NCI-H526 (cell line): Measurements from ENCODE around the gene SHMT1.
A peak's percentile ranks its signal among the peaks of the same experiment; 100 is the strongest.
"Not testable (repeated sequence)": the region's sequence is repeated elsewhere in the genome, so short reads cannot be mapped to it uniquely, and the experiment has no call there.

ENCODE experiments used
- DNase-seq, 2 experiments: peaks; one replicate each; lab custom pipeline; 2025; lab: John Stamatoyannopoulos, UW

Gene SHMT1

DNA sequence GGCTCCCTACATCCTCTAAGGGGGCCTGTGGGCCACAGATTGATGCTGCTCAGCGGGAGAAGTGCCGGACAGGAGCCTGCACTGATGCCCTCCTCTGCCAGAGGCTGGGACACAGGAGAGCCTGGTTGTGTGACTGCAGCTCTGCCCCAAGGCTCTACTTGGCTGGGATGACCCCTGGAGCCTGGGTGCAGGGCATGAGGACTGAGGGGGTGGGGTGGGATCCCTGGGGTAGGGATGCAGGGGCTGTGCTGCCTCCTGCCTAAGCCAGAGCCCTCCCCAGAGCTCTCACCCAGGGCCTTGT lies 14.8 kb upstream of the SHMT1 start:
- no peak for DNase-seq

DNA sequence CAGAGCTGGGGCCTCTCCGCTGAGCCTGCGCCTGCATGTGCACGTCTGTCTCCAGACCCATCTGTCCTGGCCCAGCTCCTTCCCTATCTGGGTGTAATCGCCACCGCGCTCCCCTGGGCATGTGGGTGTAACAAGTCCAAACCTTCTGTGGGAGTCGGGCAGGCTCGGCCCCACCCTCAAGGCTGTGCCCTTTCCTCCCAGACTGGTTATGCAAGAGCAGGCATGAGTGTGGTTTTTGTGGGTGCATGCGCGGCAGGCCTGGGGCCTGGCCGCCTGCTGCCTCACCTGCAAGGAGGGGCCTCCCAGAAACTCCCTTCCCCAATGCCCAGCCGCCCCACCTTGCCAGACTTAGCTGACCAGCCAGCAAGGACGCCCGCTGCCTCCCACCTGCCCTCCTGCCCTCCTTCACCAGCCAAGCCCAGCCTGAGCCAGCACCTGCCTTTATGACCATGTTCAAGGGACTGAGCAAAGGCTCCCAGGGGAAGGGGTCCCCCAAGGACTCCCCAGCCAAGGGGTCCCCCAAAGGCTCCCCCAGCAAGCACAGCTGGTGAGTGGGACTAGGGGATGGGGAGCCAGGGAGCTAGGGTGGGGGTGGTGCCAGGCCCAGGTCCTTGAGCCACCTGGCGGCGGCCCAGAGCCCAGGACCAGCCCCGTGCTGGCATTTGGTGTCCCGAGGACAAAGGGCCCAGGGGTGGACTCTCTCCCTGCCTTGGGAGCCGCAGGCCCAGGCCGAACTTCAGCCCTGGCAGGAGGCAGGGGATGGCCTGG lies 14.3 kb upstream of the SHMT1 start, which contains the start of gene EVPLL:
EVPLL (plus strand) TSS at position 342 of the 768 bp plus-strand sequence. CDS start 3,160 bp downstream, outside the sequence.
- DNase-seq: peak in 1 of 2 experiments; percentile 34

DNA sequence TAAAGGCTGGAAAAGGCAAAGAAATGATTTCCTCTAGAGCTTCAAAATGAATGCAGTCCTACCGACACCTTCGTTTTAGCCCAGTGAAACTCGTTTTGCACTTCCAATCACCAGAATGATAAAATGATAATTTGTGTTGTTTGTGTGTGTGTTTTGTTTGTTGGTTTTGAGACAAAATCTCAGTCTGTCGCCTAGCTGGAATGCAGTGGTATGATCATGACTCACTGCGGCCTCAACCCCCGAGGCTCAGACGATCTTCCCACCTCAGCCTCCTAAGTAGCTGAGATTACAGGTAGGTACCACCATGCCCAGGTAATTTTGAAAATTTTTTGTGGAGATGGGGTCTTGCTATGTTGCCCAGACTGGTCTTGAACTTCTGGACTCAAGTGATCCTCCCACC lies 10.9 kb upstream of the SHMT1 start:
- DNase-seq: no peak

DNA sequence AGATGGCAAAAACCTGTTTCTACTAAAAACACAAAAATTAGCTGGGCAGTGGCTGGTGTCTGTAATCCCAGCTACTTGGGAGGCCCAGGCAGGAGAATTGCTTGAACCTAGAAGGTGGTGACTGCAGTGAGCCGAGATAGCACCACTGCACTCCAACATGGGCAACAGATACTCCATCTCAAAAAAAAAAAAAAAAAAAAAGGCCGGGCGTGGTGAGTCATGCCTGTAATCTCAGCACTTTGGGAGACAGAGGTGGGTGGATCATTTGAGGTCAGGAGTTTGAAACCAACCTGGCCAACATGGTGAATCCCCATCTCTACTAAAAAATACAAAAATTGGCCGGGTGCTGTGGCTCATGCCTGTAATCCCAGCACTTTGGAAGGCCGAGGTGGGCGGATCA lies 9.8 kb upstream of the SHMT1 start:
- not testable (repeated sequence) for DNase-seq

DNA sequence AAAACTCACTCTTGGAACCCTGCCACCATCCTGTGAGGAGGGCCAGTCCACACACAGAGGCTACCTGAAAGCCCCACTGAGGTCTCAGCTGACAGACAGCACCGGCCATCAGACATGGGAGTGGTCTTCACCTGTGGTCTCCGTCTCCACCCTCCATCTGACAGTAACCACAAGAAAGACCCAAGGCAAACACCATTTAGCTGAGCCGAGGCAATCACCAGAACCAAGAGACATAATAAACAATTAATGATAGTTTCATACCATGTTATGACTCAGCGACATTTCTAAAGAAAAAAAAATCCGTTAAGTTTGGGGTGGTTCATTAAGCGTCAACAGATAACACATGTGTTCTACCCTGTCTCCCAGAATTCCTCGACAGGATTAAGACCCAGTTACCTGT lies 8.1 kb upstream of the SHMT1 start:
- DNase-seq: no peak

GRCh38 chr17:18370761-18371160 lies 7.4 kb upstream of the SHMT1 start:
- no peak for DNase-seq

DNA sequence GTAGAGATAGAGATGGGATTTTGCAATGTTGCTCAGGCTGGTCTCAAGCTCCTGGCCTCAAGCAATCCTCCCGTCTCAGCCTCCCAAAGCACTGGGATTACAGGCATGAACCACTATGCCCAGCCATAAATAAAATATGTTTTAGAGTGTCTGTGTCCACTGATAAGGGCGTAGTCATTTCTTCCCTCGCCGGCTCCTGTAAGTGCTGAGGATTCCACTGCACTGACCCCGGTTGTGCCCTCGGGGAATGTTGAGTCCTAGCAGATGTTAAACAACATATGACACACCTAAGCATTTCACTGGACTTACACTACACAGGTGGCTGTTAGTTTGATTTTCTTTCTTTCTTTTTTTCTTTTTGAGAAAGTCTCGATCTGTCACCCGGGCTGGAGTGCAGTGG lies 5.6 kb upstream of the SHMT1 start:
- no peak for DNase-seq

DNA sequence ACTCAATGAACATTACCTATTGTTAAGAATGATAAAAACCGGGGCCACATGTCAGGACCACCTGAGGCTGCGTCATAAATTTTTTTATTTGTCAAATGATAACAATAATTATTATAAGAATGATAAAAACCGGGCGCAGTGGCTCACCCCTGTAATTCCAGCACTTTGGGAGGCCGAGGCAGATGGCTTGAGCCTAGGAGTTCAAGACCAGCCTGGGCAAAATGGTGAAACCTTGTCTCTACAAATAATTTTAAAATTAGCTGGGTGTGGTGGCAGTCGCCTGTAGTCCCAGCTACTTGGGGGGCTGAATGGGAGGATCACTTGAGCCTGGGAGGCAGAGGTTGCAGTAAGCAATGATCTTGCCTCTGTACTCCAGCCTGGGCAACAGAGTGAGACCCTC lies 816 bp upstream of the SHMT1 start:
- no peak for DNase-seq

DNA sequence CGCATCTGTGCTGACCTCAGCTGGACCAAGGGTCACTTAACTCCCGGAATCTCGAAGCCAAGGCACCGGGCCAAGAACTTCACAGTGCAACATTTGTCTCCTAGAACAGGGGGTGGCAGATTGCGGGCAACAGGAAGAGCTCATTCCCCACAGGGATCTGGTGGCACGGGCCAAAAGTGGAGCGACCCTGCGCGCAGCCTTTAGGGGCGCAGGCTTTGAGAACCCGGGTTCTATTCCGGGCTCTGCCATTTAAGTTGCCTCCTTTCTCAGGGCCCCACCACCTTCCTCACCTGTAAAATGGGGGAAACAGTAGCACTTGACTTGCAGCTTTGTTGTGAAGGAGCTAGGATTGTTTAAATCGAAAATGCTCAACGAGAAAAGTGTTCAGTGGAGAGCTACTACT lies 651 bp downstream of the SHMT1 start:
- DNase-seq: no peak

GRCh38 chr17:18361837-18362697 lies 1.3 kb downstream of the SHMT1 start:
- DNase-seq: no peak

DNA sequence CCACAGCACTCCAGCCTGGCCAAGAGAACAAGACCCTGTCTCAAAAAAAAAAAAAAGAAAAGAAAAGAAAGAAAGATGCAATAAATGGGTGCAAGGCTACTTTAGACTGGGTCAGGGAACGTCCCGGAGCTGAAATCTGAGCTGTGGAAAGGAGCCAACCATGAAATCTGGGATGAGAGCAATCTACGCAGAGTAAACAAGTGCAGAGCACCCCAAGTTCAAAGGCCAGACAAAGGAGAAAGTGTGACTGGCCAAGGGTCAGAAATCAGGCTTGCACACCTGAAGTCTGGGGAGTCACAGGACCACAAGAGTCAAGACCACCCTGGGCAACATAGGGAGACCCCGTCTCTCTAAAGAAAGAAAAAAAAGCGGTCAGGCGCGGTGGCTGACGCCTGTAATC lies 2.8 kb downstream of the SHMT1 start:
- no peak for DNase-seq

GRCh38 chr17:18356624-18357023 lies 6.7 kb downstream of the SHMT1 start:
- no peak for DNase-seq

GRCh38 chr17:18353541-18353940 lies 9.8 kb downstream of the SHMT1 start:
- no peak for DNase-seq

DNA sequence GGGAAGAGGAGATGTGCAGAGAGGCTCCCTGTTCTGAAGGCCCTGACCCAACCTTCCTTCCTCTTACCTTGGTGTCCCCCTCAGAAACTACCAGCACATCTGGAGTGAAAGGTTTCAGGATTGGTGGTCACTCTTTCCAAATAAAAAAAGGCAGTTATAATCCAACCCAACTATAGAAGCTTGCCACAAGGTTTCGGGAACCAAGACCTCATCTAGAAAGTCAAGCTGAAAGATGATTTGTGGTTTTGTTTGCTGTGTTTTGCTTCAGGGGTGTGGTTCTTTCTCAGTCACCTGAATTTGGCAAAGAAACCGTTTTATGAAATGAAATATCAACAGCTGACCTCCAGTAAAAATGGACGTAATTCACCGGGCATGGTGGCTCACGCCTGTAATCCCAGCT lies 19.3 kb downstream of the SHMT1 start:
- no peak for DNase-seq

DNA sequence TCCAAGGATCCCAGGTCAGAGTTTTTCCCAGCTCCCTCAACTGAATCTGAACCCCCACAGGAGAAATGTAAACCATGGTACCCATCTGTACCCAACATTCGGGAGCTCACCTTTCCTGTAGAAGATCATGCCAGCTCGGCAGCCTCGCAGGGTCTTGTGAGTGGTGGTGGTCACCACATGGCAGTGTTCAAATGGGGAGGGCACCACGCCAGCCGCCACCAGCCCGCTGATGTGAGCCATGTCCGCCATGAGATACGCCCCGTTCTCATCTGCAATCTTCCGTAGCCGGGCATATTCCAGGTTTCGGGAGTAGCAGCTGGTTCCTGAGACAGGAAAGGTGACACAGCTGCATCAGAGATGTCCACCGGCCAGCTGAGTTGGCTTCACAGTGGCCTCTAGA lies 23.4 kb downstream of the SHMT1 start:
- no peak for DNase-seq

DNA sequence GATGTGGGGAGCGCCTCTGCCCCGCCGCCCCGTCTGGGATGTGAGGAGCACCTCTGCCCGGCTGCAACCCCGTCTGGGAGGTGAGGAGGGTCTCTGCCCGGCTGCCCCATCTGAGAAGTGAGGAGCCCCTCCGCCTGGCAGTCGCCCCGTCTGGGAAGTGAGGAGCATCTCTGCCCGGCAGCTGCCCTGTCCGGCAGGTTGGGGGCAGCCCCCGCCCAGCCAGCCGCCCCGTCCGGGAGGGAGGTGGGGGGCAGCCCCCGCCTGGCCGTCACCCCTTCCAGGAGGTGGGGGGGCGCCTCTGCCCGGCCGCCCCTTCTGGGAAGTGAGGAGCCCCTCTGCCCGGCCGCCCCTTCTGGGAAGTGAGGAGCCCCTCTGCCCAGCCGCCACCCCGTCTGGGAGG lies 25.2 kb downstream of the SHMT1 start:
- not testable (repeated sequence) for DNase-seq

- no peak for DNase-seq
Observed at GRCh38 chr17:18332909-18333489, 30.4 kb downstream of the SHMT1 start.

DNA sequence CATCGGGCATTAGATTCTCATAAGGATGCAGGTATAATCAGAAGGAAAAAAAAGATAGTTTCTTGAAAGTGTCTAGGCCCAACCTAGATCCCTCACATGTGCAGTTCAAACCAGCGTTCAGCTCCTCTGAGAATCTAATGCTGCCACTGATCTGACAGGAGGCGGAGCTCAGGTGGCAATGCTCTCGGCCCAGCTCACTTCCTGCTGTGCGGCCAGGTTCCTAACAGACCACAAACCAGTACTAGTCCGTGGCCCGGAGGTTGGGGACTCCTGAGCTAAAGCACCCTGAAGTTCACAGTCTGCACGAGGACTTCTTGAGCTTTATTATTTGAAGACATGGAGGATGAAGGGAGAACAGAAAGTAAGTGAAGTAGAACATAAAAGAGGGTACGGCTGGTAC lies 31.5 kb downstream of the SHMT1 start:
- DNase-seq: no peak

GRCh38 chr17:18328643-18329204 lies 34.6 kb downstream of the SHMT1 start:
- no peak for DNase-seq

DNA sequence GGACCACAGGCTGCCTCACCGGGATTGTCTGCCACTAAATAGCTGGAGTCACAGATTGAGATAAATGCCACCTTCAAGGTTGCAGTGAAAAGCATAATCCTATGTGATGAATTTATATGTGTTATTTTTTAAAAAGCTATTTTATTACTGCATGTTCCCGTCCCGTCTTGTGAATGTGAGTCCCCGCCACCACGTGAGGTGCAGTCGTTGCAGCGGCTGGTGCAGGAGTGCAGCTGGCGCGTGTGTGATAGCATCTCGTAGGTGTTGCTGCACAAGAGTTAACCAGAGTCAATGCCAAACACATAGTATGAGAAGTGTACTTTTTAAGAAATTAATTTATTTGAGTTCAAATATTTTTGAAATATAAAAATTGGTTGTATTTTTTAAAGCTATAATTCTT lies 35.8 kb downstream of the SHMT1 start:
- DNase-seq: no peak

- DNase-seq: no peak
Observed at GRCh38 chr17:18327093-18327492, 36.3 kb downstream of the SHMT1 start.

DNA sequence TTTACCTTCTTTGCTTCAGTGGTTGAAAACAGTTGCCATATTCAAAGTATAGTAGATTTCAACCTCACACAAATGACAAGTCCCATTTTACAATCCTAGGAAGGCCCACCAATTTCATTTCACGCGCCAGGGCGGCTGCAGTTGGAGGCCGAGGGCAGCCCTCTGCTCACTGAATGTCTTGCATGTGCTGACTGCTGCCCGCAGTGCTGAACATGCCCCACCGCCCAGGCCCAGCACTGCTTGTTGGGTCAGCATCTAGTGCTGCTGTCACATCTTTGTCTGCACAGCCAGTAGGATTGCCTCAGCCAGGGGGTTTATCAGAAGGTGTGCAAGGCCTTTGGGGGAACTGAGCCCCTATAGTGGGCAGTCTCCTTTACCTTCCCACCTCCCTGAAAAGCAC lies 36.8 kb downstream of the SHMT1 start:
- no peak for DNase-seq

- no peak for DNase-seq
Observed at GRCh38 chr17:18326039-18326438, 37.3 kb downstream of the SHMT1 start.
